Liver (tissue), 9 donors: ENCODE measurements around the gene DDX23. TPM values are rescaled to one million over a fixed set of nuclear protein-coding genes. Genes with fewer than 3 reads are reported as not detected.

Experiments
- DNase-seq: peaks from one replicate; pipeline ENCODE4 v3.0.0-alpha.2; 2017; ENCODE audit warnings: low spot score
- H3K27ac ChIP-seq, 2 donors: one replicate each; pipeline ENCODE4 v1.7.0; 2013; ENCODE audit warnings: inconsistent platforms in 2 of 2, low read length in 2 of 2, control low read depth in 1 of 2, low read depth in 1 of 2, mild to moderate bottlenecking in 1 of 2
- H3K27me3 ChIP-seq, 4 donors: one replicate each; pipeline versions ENCODE4 v1.6.1 to v1.7.0; 2013; ENCODE audit warnings: low read length in 3 of 4, inconsistent platforms in 1 of 4, mild to moderate bottlenecking in 1 of 4, moderate library complexity in 1 of 4; ENCODE audit not compliant: control insufficient read depth in 4 of 4, insufficient read depth in 4 of 4
- H3K36me3 ChIP-seq, 4 donors: one replicate each; pipeline versions ENCODE4 v1.6.1 to v1.7.0; 2013; ENCODE audit warnings: low read length in 3 of 4, mild to moderate bottlenecking in 3 of 4, low read depth in 1 of 4, moderate library complexity in 1 of 4; ENCODE audit not compliant: control insufficient read depth in 4 of 4, insufficient read depth in 3 of 4
- H3K4me1 ChIP-seq, 4 donors: one replicate each; pipeline versions ENCODE4 v1.6.1 to v1.7.0; 2013; ENCODE audit warnings: low read length in 3 of 4, mild to moderate bottlenecking in 3 of 4, moderate library complexity in 1 of 4; ENCODE audit not compliant: control insufficient read depth in 4 of 4, insufficient read depth in 4 of 4
- H3K4me3 ChIP-seq, 3 donors: one replicate each; pipeline versions ENCODE4 v1.6.1 to v1.7.0; 2013; ENCODE audit warnings: low read length in 3 of 3, control low read depth in 1 of 3, low read depth in 1 of 3, mild to moderate bottlenecking in 1 of 3
- H3K9ac ChIP-seq, 2 donors: one replicate each; pipeline ENCODE4 v1.7.0; 2013; ENCODE audit warnings: low read length in 2 of 2, mild to moderate bottlenecking in 2 of 2, moderate library complexity in 2 of 2, control low read depth in 1 of 2, low read depth in 1 of 2
- H3K9me3 ChIP-seq, 4 donors: one replicate each; pipeline versions ENCODE4 v1.6.1 to v1.7.0; 2013; ENCODE audit warnings: low read length in 3 of 4; ENCODE audit not compliant: control insufficient read depth in 4 of 4
- CTCF ChIP-seq: fragments of 150-350 bp; IDR thresholded peaks from 2 replicates; pipeline ENCODE4 v1.5.1; 2017; ENCODE audit warnings: improper control_type of control experiment, low read depth, low read length; ENCODE audit not compliant: missing input control
- EGR1 ChIP-seq, 2 donors: IDR thresholded peaks; 2 replicates each; pipeline ENCODE4 v1.6.1; 2016 to 2018; ENCODE audit warnings: antibody characterized with exemption in 2 of 2, low read depth in 2 of 2
- FOXA1 ChIP-seq: IDR thresholded peaks from 2 replicates; pipeline ENCODE4 v1.6.1; 2016; ENCODE audit warnings: antibody characterized with exemption
- FOXA2 ChIP-seq: IDR thresholded peaks from 2 replicates; pipeline ENCODE4 v1.6.1; 2016; ENCODE audit warnings: antibody characterized with exemption
- GABPA ChIP-seq, 2 donors: IDR thresholded peaks in 1 of 2; conservative IDR thresholded peaks in 1 of 2; 2 replicates each; pipeline ENCODE4 v1.6.1; 2016; ENCODE audit warnings: antibody characterized with exemption in 2 of 2, mild to moderate bottlenecking in 1 of 2, moderate library complexity in 1 of 2
- HNF4A ChIP-seq, 2 donors: conservative IDR thresholded peaks; 2 replicates each; pipeline ENCODE4 v1.6.1; 2016; ENCODE audit warnings: antibody characterized with exemption in 2 of 2, mild to moderate bottlenecking in 2 of 2
- HNF4G ChIP-seq: IDR thresholded peaks from 2 replicates; pipeline ENCODE4 v1.6.1; 2016; ENCODE audit warnings: antibody characterized with exemption
- JUND ChIP-seq, 2 donors: IDR thresholded peaks; 2 replicates each; pipeline ENCODE4 v1.6.1; 2016; ENCODE audit warnings: antibody characterized with exemption in 2 of 2
- MAX ChIP-seq: IDR thresholded peaks from 2 replicates; pipeline ENCODE4 v1.6.1; 2016; ENCODE audit warnings: antibody characterized with exemption
- NR2F2 ChIP-seq: IDR thresholded peaks from 2 replicates; pipeline ENCODE4 v1.6.1; 2016; ENCODE audit warnings: antibody characterized with exemption
- RAD21 ChIP-seq, 2 donors: IDR thresholded peaks; 2 replicates each; pipeline ENCODE4 v1.6.1; 2016; ENCODE audit warnings: antibody characterized with exemption in 2 of 2, mild to moderate bottlenecking in 2 of 2
- RXRA ChIP-seq, 2 donors: IDR thresholded peaks; 2 replicates each; pipeline ENCODE4 v1.6.1; 2017 to 2018; ENCODE audit warnings: antibody characterized with exemption in 2 of 2, mild to moderate bottlenecking in 1 of 2
- SP1 ChIP-seq: IDR thresholded peaks from 2 replicates; pipeline ENCODE4 v1.6.1; 2018; ENCODE audit warnings: antibody characterized with exemption, mild to moderate bottlenecking
- TAF1 ChIP-seq: conservative IDR thresholded peaks from 2 replicates; pipeline ENCODE4 v1.6.1; 2016; ENCODE audit warnings: antibody characterized with exemption, mild to moderate bottlenecking
- YY1 ChIP-seq: IDR thresholded peaks from 2 replicates; pipeline ENCODE4 v1.6.1; 2016; ENCODE audit warnings: antibody characterized with exemption, mild to moderate bottlenecking
- ZBTB33 ChIP-seq: IDR thresholded peaks from 2 replicates; pipeline ENCODE4 v1.6.1; 2016; ENCODE audit warnings: antibody characterized with exemption
- WGBS: extraction: QIAGEN DNeasy Blood & Tissue Kit; methylation state at CpG from one replicate; pipeline ENCODE4 v1.1.7; 2013; 5-methylcytosine and 5-hydroxymethylcytosine counted together
- polyA plus RNA-seq, 2 donors: library from polyadenylated mRNA; stranded (reverse) in 1 of 2; unstranded in 1 of 2; fragments of 200-250 nt in 1 of 2; fragments of >200 nt in 1 of 2; fragmentation: Nextera tagmentation in 1 of 2; extraction: Ambion mirVana in 1 of 2; gene quantifications; one replicate each; pipeline versions ENCODE4 v1.2.1 to v1.2.3, GENCODE V29; 2013 to 2015
- total RNA-seq, 2 donors: library from RNA; depleted of rRNA; stranded (reverse); fragments of >200 nt; gene quantifications; one replicate each; pipeline ENCODE4 v1.2.3, GENCODE V29; 2014
- TF ChIP-seq, protein P1 (sequence below): IDR thresholded peaks from 2 replicates; pipeline ENCODE4 v1.6.1; 2016; ENCODE audit warnings: antibody characterized with exemption
- TF ChIP-seq, protein P2 (sequence below): IDR thresholded peaks from 2 replicates; pipeline ENCODE4 v1.6.1; 2016; ENCODE audit warnings: antibody characterized with exemption, mild to moderate bottlenecking
- donor health status: healthy.
- donor health status: healthy.
- donor health status: healthy.
- donor health status: healthy.
- donor health status: healthy.

The DDX23 gene
- total and polyA plus RNA-seq, 4 donors = 16.9 to 60.6 (median 29.7) TPM

- no peak overlapping the region for H3K4me3 ChIP-seq
- no peak for DNase-seq
- H3K9me3 ChIP-seq = no peaks in the 10 kb centered on the region
- H3K36me3 ChIP-seq = no peaks in the 10 kb centered on the region
- H3K4me1 ChIP-seq = peaks cover 4 to 19% (median 10%) of the 10 kb centered on the region in 4 donors
- H3K27me3 ChIP-seq = no peaks in the 10 kb centered on the region
- 86% methylated on average over 2 of the region's 2 CpGs for WGBS
- no peak overlapping the region for H3K27ac ChIP-seq
- TF ChIP-seq, protein P1, sequence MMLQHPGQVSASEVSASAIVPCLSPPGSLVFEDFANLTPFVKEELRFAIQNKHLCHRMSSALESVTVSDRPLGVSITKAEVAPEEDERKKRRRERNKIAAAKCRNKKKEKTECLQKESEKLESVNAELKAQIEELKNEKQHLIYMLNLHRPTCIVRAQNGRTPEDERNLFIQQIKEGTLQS = no peak
- TF ChIP-seq FOXA2 (no peak), YY1 (no peak), TAF1 (no peak)
- TF ChIP-seq, protein P2, sequence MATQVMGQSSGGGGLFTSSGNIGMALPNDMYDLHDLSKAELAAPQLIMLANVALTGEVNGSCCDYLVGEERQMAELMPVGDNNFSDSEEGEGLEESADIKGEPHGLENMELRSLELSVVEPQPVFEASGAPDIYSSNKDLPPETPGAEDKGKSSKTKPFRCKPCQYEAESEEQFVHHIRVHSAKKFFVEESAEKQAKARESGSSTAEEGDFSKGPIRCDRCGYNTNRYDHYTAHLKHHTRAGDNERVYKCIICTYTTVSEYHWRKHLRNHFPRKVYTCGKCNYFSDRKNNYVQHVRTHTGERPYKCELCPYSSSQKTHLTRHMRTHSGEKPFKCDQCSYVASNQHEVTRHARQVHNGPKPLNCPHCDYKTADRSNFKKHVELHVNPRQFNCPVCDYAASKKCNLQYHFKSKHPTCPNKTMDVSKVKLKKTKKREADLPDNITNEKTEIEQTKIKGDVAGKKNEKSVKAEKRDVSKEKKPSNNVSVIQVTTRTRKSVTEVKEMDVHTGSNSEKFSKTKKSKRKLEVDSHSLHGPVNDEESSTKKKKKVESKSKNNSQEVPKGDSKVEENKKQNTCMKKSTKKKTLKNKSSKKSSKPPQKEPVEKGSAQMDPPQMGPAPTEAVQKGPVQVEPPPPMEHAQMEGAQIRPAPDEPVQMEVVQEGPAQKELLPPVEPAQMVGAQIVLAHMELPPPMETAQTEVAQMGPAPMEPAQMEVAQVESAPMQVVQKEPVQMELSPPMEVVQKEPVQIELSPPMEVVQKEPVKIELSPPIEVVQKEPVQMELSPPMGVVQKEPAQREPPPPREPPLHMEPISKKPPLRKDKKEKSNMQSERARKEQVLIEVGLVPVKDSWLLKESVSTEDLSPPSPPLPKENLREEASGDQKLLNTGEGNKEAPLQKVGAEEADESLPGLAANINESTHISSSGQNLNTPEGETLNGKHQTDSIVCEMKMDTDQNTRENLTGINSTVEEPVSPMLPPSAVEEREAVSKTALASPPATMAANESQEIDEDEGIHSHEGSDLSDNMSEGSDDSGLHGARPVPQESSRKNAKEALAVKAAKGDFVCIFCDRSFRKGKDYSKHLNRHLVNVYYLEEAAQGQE = no peak
- no peak overlapping the region for H3K9ac ChIP-seq
These were observed 17.2 kb upstream of the DDX23 start for GRCh38 chr12:48869191-48869590.

GRCh38 chr12:48868451-48868850, 16.5 kb upstream of the DDX23 start:
- Histone ChIP-seq H3K4me1 (peaks cover 5 to 27% (median 16%) of the 10 kb centered on the region in 4 donors), H3K9me3 (no peaks in the 10 kb centered on the region), H3K4me3 (no peak overlapping the region), H3K9ac (no peak overlapping the region), H3K27ac (peak overlapping the region in 1 of 2 donors; percentile 92), H3K27me3 (no peaks in the 10 kb centered on the region), H3K36me3 (peaks cover 0 to 1% (median 0%) of the 10 kb centered on the region in 4 donors)
- TF ChIP-seq YY1 (no peak), MAX (no peak), EGR1 (IDR thresholded peaks at IDR 0.05; ENCODE audit: low read depth in 2 of 2) (no peak), SP1 (no peak), JUND (IDR thresholded peaks at IDR 0.05) (no peak), GABPA (IDR thresholded peaks at IDR 0.05 in 1 of 2, conservative IDR thresholded peaks at IDR 0.05 in 1 of 2) (no peak), RAD21 (IDR thresholded peaks at IDR 0.05) (no peak), RXRA (IDR thresholded peaks at IDR 0.05) (no peak), HNF4G (no peak), ZBTB33 (no peak), CTCF (no peak), FOXA1 (no peak), NR2F2 (no peak), TAF1 (no peak), HNF4A (conservative IDR thresholded peaks at IDR 0.05) (no peak), FOXA2 (no peak)
- TF ChIP-seq, protein P1 = no peak
- TF ChIP-seq, protein P2 = no peak
- DNase-seq = no peak
- 90% methylated on average over 2 of the region's 2 CpGs for WGBS
